Gastroesophageal sphincter (tissue), 4 donors: ENCODE data around the gene SLK. TPM values are rescaled to one million over a fixed set of nuclear protein-coding genes. Genes with fewer than 3 reads are reported as not detected.

Source experiments
- ATAC-seq: fragments of 150-250 bp; one replicate; pipeline ENCODE4 v1.9.1; 2016; ENCODE audit warnings: mild to moderate bottlenecking, moderate library complexity
- H3K27ac ChIP-seq, 4 donors: fragments of 200-600 bp; sonication (generic) in 3 of 4; 1 replicate in 3 of 4; 2 replicates in 1 of 4; pipeline ENCODE4 v1.5.1; 2016 to 2019
- H3K27me3 ChIP-seq: fragments of 200-600 bp; sonication (generic); one replicate; pipeline ENCODE4 v1.5.1; 2019
- H3K36me3 ChIP-seq, 2 donors: fragments of 200-600 bp; sonication (generic); one replicate each; pipeline ENCODE4 v1.5.1; 2019; ENCODE audit warnings: control low read depth in 1 of 2
- H3K4me1 ChIP-seq, 3 donors: fragments of 200-600 bp; sonication (generic); 1 replicate in 2 of 3; 2 replicates in 1 of 3; pipeline ENCODE4 v1.5.1; 2016 to 2019; ENCODE audit warnings: control low read depth in 2 of 3
- H3K4me3 ChIP-seq, 2 donors: fragments of 200-600 bp; sonication (generic); one replicate each; pipeline ENCODE4 v1.5.1; 2019; ENCODE audit warnings: mild to moderate bottlenecking in 1 of 2, moderate library complexity in 1 of 2
- H3K9me3 ChIP-seq, 3 donors: fragments of 200-600 bp; sonication (generic); one replicate each; pipeline ENCODE4 v1.5.1; 2017 to 2019; ENCODE audit warnings: control low read depth in 2 of 3
- CTCF ChIP-seq, 4 experiments: fragments of 200-600 bp in 2 of 4; fragments of 450-650 bp in 2 of 4; sonication (generic) in 1 of 4; IDR thresholded peaks; one replicate each; pipeline ENCODE4 v1.5.1; 2017 to 2019; ENCODE audit warnings: antibody characterized with exemption in 4 of 4, mild to moderate bottlenecking in 2 of 4, moderate library complexity in 2 of 4
- EP300 ChIP-seq: sonication (generic); formaldehyde crosslinking; IDR thresholded peaks from one replicate; pipeline ENCODE4 v1.6.1; 2017; ENCODE audit warnings: antibody characterized with exemption, mild to moderate bottlenecking
- POLR2A ChIP-seq, 2 donors: fragments of 450-650 bp; IDR thresholded peaks; one replicate each; pipeline ENCODE4 v1.6.1; 2017; ENCODE audit warnings: antibody characterized with exemption in 2 of 2, mild to moderate bottlenecking in 2 of 2, moderate library complexity in 1 of 2
- POLR2AphosphoS5 ChIP-seq: sonication (generic); formaldehyde crosslinking; IDR thresholded peaks from one replicate; pipeline ENCODE4 v1.6.1; 2017; ENCODE audit warnings: antibody characterized with exemption
- WGBS, 2 donors: methylation state at CpG; one replicate each; pipeline ENCODE4 v1.1.5; 2018; ENCODE audit warnings: low coverage in 1 of 2; 5-methylcytosine and 5-hydroxymethylcytosine counted together
- total RNA-seq, 4 donors: library from RNA; depleted of rRNA; stranded (reverse); fragments of >200 nt; gene quantifications; one replicate each; pipeline ENCODE4 v1.1.0, GENCODE V29; 2016

The SLK gene
- total RNA-seq, 4 donors from 2014 or later: 75.0 to 119 (median 107) TPM

- H3K4me1 ChIP-seq: no peaks in the 10 kb centered on the region
- 76 to 81% methylated on average over 6 of the region's 6 CpGs for WGBS, 2 donors
- no peak for ATAC-seq
- peaks cover 15 to 70% of the 10 kb centered on the region in 2 donors for H3K36me3 ChIP-seq
- no peaks in the 10 kb centered on the region for H3K27me3 ChIP-seq
- TF ChIP-seq POLR2A (IDR thresholded peaks at IDR 0.05): no peak
- no peak for TF ChIP-seq POLR2AphosphoS5
- TF ChIP-seq CTCF (IDR thresholded peaks at IDR 0.05): no peak
- TF ChIP-seq EP300: no peak
- H3K27ac ChIP-seq: no peak overlapping the region
- H3K4me3 ChIP-seq: no peak overlapping the region
- no peaks in the 10 kb centered on the region for H3K9me3 ChIP-seq
Observed at GRCh38 chr10:104018471-104018870, 51.5 kb downstream of the SLK start.

GRCh38 chr10:104020020-104020419 is 53.1 kb downstream of the SLK start:
- no peak overlapping the region for H3K27ac ChIP-seq
- TF ChIP-seq CTCF (IDR thresholded peaks at IDR 0.05) (no peak), EP300 (no peak), POLR2A (IDR thresholded peaks at IDR 0.05) (no peak)
- H3K36me3 ChIP-seq: peaks cover 15 to 81% of the 10 kb centered on the region in 2 donors
- no peaks in the 10 kb centered on the region for H3K4me1 ChIP-seq
- no peaks in the 10 kb centered on the region for H3K9me3 ChIP-seq
- no peak overlapping the region for H3K4me3 ChIP-seq
- ATAC-seq: no peak
- WGBS, 2 donors: 86 to 100% methylated on average over 1 of the region's 1 CpG
- H3K27me3 ChIP-seq: no peaks in the 10 kb centered on the region

GRCh38 chr10:104021246-104021645 is 54.3 kb downstream of the SLK start:
- WGBS, 2 donors: 91 to 100% methylated on average over 1 of the region's 1 CpG
- Histone ChIP-seq H3K9me3 (no peaks in the 10 kb centered on the region), H3K4me3 (no peak overlapping the region), H3K4me1 (no peaks in the 10 kb centered on the region), H3K27ac (no peak overlapping the region), H3K27me3 (no peaks in the 10 kb centered on the region), H3K36me3 (peaks cover 15 to 87% of the 10 kb centered on the region in 2 donors)
- no peak for TF ChIP-seq POLR2A (IDR thresholded peaks at IDR 0.05)
- TF ChIP-seq EP300: no peak
- no peak for TF ChIP-seq POLR2AphosphoS5
- TF ChIP-seq CTCF (IDR thresholded peaks at IDR 0.05): no peak
- ATAC-seq: no peak

- TF ChIP-seq CTCF (IDR thresholded peaks at IDR 0.05): no peak
- no peak for TF ChIP-seq POLR2AphosphoS5
- no peak for TF ChIP-seq EP300
- TF ChIP-seq POLR2A (IDR thresholded peaks at IDR 0.05): no peak
- Histone ChIP-seq H3K27ac (no peak overlapping the region), H3K4me1 (no peaks in the 10 kb centered on the region), H3K27me3 (no peaks in the 10 kb centered on the region), H3K36me3 (peaks cover 15 to 95% of the 10 kb centered on the region in 2 donors), H3K4me3 (no peak overlapping the region), H3K9me3 (no peaks in the 10 kb centered on the region)
- WGBS, 2 donors: 82 to 90% methylated on average over 5 of the region's 5 CpGs
- ATAC-seq: no peak
Observed at GRCh38 chr10:104022026-104022425, 55.1 kb downstream of the SLK start.

- no peak overlapping the region for H3K27ac ChIP-seq
- no peak overlapping the region for H3K4me3 ChIP-seq
- H3K36me3 ChIP-seq: peaks cover 4 to 94% of the 10 kb centered on the region in 2 donors
- TF ChIP-seq EP300: no peak
- no peak for TF ChIP-seq POLR2AphosphoS5
- no peak for TF ChIP-seq CTCF (IDR thresholded peaks at IDR 0.05)
- TF ChIP-seq POLR2A (IDR thresholded peaks at IDR 0.05): no peak
- H3K4me1 ChIP-seq: no peaks in the 10 kb centered on the region
- H3K9me3 ChIP-seq: no peaks in the 10 kb centered on the region
- H3K27me3 ChIP-seq: no peaks in the 10 kb centered on the region
- 53 to 59% methylated on average over 5 of the region's 5 CpGs for WGBS, 2 donors
- ATAC-seq: no peak
Observed at GRCh38 chr10:104025524-104025923, 58.6 kb downstream of the SLK start.
